ENCODE results near the gene BFAR.
"Not testable (repeated sequence)": the region's sequence is repeated elsewhere in the genome, so short reads cannot be mapped to it uniquely, and the experiment has no call there.

BFAR gene

GRCh38 chr16:14636179-14636950 lies 3.6 kb downstream of the BFAR start:
- DNase-seq: not testable (repeated sequence)

GRCh38 chr16:14636951-14637240 lies 4.1 kb downstream of the BFAR start:
- DNase-seq: not testable (repeated sequence)

- no peak for DNase-seq
Observed at GRCh38 chr16:14640538-14640937, 7.8 kb downstream of the BFAR start.

GRCh38 chr16:14641206-14641605 lies 8.5 kb downstream of the BFAR start:
- no peak for DNase-seq

GRCh38 chr16:14641926-14642325 lies 9.2 kb downstream of the BFAR start:
- DNase-seq: no peak

GRCh38 chr16:14649816-14650215 lies 17.1 kb downstream of the BFAR start:
- DNase-seq: no peak

- DNase-seq: no peak
Observed at GRCh38 chr16:14650629-14651028, 17.9 kb downstream of the BFAR start.

- no peak for DNase-seq
Observed at GRCh38 chr16:14652726-14653125, 20.0 kb downstream of the BFAR start.

- DNase-seq: no peak
Observed at GRCh38 chr16:14658063-14658462, 25.3 kb downstream of the BFAR start.

- DNase-seq: no peak
Observed at GRCh38 chr16:14667347-14668266, 34.9 kb downstream of the BFAR start.

GRCh38 chr16:14668556-14669223 lies 35.9 kb downstream of the BFAR start:
- DNase-seq: no peak

GRCh38 chr16:14669776-14670175 lies 37.0 kb downstream of the BFAR start:
- no peak for DNase-seq

GRCh38 chr16:14672403-14672971 lies 39.7 kb downstream of the BFAR start:
- no peak for DNase-seq

- DNase-seq: no peak
Observed at GRCh38 chr16:14676633-14677032, 43.9 kb downstream of the BFAR start.

- DNase-seq: no peak
Observed at GRCh38 chr16:14677627-14678026, 44.9 kb downstream of the BFAR start.

- no peak for DNase-seq
Observed at GRCh38 chr16:14678748-14679497, 46.2 kb downstream of the BFAR start.

- not testable (repeated sequence) for DNase-seq
Observed at GRCh38 chr16:14680396-14680795, 47.6 kb downstream of the BFAR start.

- DNase-seq: no peak
Observed at GRCh38 chr16:14681115-14681514, 48.4 kb downstream of the BFAR start.

- DNase-seq: no peak
Observed at GRCh38 chr16:14682121-14682520, 49.4 kb downstream of the BFAR start.

- DNase-seq: not testable (repeated sequence)
Observed at GRCh38 chr16:14685870-14686793, 53.4 kb downstream of the BFAR start.

GRCh38 chr16:14694129-14694528 lies 61.4 kb downstream of the BFAR start, which contains the start of gene PLA2G10:
Gene PLA2G10 (minus strand): TSS chr16:14694308. CDS start chr16:14694229, 79 bp downstream.
- DNase-seq: not testable (repeated sequence)

All from CD4-positive, alpha-beta T cell treated with Interleukin-17A for 1 hour (primary cell).